GM23338 (cell line): Measurements from ENCODE around the gene ZNF358. TPM values are rescaled to one million over a fixed set of nuclear protein-coding genes. Genes with fewer than 3 reads are reported as not detected.

Experiments used
- ATAC-seq: fragments of 200-7000 bp; cut with Tn5 transposase; 3 replicates; pipeline ENCODE4 v1.9.1; 2020
- DNase-seq: peaks from one replicate; pipeline ENCODE4 v3.0.0-alpha.2; 2015; ENCODE audit warnings: low spot score
- H2AFZ ChIP-seq: fragments of 200-600 bp; sonication (generic); 2 replicates; pipeline ENCODE4 v1.8.0; 2016; ENCODE audit warnings: antibody characterized with exemption, mild to moderate bottlenecking, moderate library complexity
- H3F3A ChIP-seq: fragments of 200-600 bp; sonication (generic); replicated peaks from 2 replicates; pipeline ENCODE4 v1.8.0; 2017; ENCODE audit warnings: antibody characterized with exemption, mixed run types, low read depth
- H3K27ac ChIP-seq: fragments of 200-600 bp; sonication (generic); 2 replicates; pipeline ENCODE4 v1.6.1; 2016; ENCODE audit warnings: low read depth
- H3K27me3 ChIP-seq: fragments of 200-600 bp; sonication (generic); 2 replicates; pipeline ENCODE4 v1.8.0; 2016; ENCODE audit warnings: mild to moderate bottlenecking, mixed run types, moderate library complexity; ENCODE audit not compliant: insufficient read depth
- H3K36me3 ChIP-seq: fragments of 200-600 bp; sonication (generic); 2 replicates; pipeline ENCODE4 v1.8.0; 2016; ENCODE audit warnings: mild to moderate bottlenecking; ENCODE audit not compliant: insufficient read depth
- H3K4me1 ChIP-seq: fragments of 200-600 bp; sonication (generic); 2 replicates; pipeline ENCODE4 v1.8.0; 2016; ENCODE audit warnings: mild to moderate bottlenecking, moderate library complexity; ENCODE audit not compliant: insufficient read depth
- H3K4me2 ChIP-seq: fragments of 200-600 bp; sonication (generic); 2 replicates; pipeline ENCODE4 v1.7.1; 2017; ENCODE audit warnings: mixed run types
- H3K4me3 ChIP-seq: fragments of 200-600 bp; sonication (generic); 2 replicates; pipeline ENCODE4 v1.6.1; 2016; ENCODE audit warnings: mixed run types
- H3K79me2 ChIP-seq: fragments of 200-600 bp; sonication (generic); replicated peaks from 2 replicates; pipeline ENCODE4 v1.8.0; 2017; ENCODE audit warnings: mild to moderate bottlenecking; ENCODE audit not compliant: insufficient read depth
- H3K9me2 ChIP-seq: fragments of 200-600 bp; sonication (generic); 2 replicates; pipeline ENCODE4 v1.8.0; 2017; ENCODE audit not compliant: insufficient read depth
- H4K20me1 ChIP-seq: fragments of 200-600 bp; sonication (generic); replicated peaks from 2 replicates; pipeline ENCODE4 v1.8.0; 2017; ENCODE audit warnings: mild to moderate bottlenecking; ENCODE audit not compliant: insufficient read depth
- H3K27ac Mint-ChIP-seq: 2 replicates; pipeline ENCODE4 v1.8.0; 2020; ENCODE audit warnings: inconsistent platforms, mild to moderate bottlenecking, moderate library complexity, mixed read lengths
- H3K27me3 Mint-ChIP-seq: 3 replicates; pipeline ENCODE4 v1.8.0; 2022; ENCODE audit warnings: low read depth, mild to moderate bottlenecking, moderate library complexity, mixed read lengths, inconsistent platforms; ENCODE audit not compliant: insufficient read depth, poor library complexity
- H3K36me3 Mint-ChIP-seq: 3 replicates; pipeline ENCODE4 v1.8.0; 2021; ENCODE audit warnings: low read depth, mild to moderate bottlenecking, inconsistent platforms, moderate library complexity, mixed read lengths
- H3K4me1 Mint-ChIP-seq: 3 replicates; pipeline ENCODE4 v1.8.0; 2020; ENCODE audit warnings: mild to moderate bottlenecking, inconsistent platforms, mixed read lengths
- H3K4me3 Mint-ChIP-seq: 3 replicates; pipeline ENCODE4 v1.8.0; 2021; ENCODE audit warnings: moderate library complexity, mild to moderate bottlenecking, inconsistent platforms, mixed read lengths
- H3K9me3 Mint-ChIP-seq: 3 replicates; pipeline ENCODE4 v1.8.0; 2020; ENCODE audit warnings: moderate library complexity, mild to moderate bottlenecking, inconsistent platforms, mixed read lengths
- NANOG ChIP-seq: IDR thresholded peaks from 2 replicates; pipeline ENCODE4 v1.6.1; 2016; ENCODE audit warnings: antibody characterized with exemption, borderline replicate concordance
- POLR2AphosphoS5 ChIP-seq: IDR thresholded peaks from 2 replicates; pipeline ENCODE4 v1.6.1; 2016; ENCODE audit warnings: antibody characterized with exemption, low read depth
- ZNF331 ChIP-seq: fragments of 250-450 bp; sonication (Bioruptor Pico); IDR thresholded peaks from 2 replicates; pipeline ENCODE4 v1.5.0; 2020; ENCODE audit warnings: low read depth, mild to moderate bottlenecking, moderate library complexity
- long read RNA-seq: library from polyadenylated mRNA; unstranded; transcript quantifications from one replicate; pipeline ENCODE4 v2.0.0, GENCODE V29; 2020; ENCODE audit not compliant: unreplicated experiment
- polyA plus RNA-seq: library from polyadenylated mRNA; unstranded; fragments of >200 nt; fragmentation: Nextera tagmentation; extraction: Ambion mirVana; gene quantifications from 2 replicates; pipeline ENCODE4 v1.2.1, GENCODE V29; 2016
- total RNA-seq: library from RNA; depleted of rRNA; stranded (reverse); fragments of >200 nt; shearing (Covaris generic); gene quantifications from 2 replicates; pipeline ENCODE4 v1.2.3, GENCODE V29; 2014; rRNA removed
- TF ChIP-seq, protein P1 (sequence below): IDR thresholded peaks from 2 replicates; pipeline ENCODE4 v1.6.1; 2016; ENCODE audit warnings: antibody characterized with exemption
- TF ChIP-seq, protein P2 (sequence below), 2 experiments: fragments of 200-600 bp in 1 of 2; sonication (generic) in 1 of 2; conservative IDR thresholded peaks; 2 replicates each; pipeline versions ENCODE4 v1.5.1 to v1.6.1; 2016 to 2017; ENCODE audit warnings: antibody characterized with exemption in 2 of 2, low read depth in 2 of 2, mild to moderate bottlenecking in 2 of 2, moderate library complexity in 1 of 2

Gene ZNF358
- total RNA-seq (36.7 and 52.9 TPM in 2 replicates), polyA plus RNA-seq (23.8 and 28.2 TPM in 2 replicates)
- long read RNA-seq, partial matches to known transcripts: 0 of 6 reads
- long read RNA-seq, other reads (novel, unspliced or antisense): 5 of 6 reads

GRCh38 chr19:7515645-7516151, at the start of gene ZNF358:
ZNF358 (plus strand) TSS chr19:7516103; CDS start chr19:7519243, 3,140 bp downstream.
- peak within 1 kb of the TSS; percentile 97 for H3K4me2 ChIP-seq
- no peaks in the 10 kb centered on the region; the same call in 1 of the 2 replicates for H3K79me2 ChIP-seq
- no peaks in the 10 kb centered on the region for H3F3A ChIP-seq
- H3K4me3 ChIP-seq: peak within 1 kb of the TSS; percentile 83
- Mint-ChIP-seq H3K27ac (peak within 1 kb of the TSS; percentile 95), H3K27me3 (peaks cover 6% of the 10 kb centered on the region), H3K4me1 (peaks cover 13% of the 10 kb centered on the region), H3K4me3 (peak within 1 kb of the TSS; percentile 87), H3K9me3 (peaks cover 3% of the 10 kb centered on the region; the same call in 2 of the 3 replicates), H3K36me3 (peaks cover 9% of the 10 kb centered on the region; the same call in 2 of the 3 replicates)
- ATAC-seq (peak; percentile 95), DNase-seq (peak; percentile 93)
- peaks cover 13% of the 10 kb centered on the region for H3K4me1 ChIP-seq
- peak; percentile 55 for TF ChIP-seq POLR2AphosphoS5
- no peak for TF ChIP-seq ZNF331 (CRISPR knock-in tag)
- TF ChIP-seq, protein P1, sequence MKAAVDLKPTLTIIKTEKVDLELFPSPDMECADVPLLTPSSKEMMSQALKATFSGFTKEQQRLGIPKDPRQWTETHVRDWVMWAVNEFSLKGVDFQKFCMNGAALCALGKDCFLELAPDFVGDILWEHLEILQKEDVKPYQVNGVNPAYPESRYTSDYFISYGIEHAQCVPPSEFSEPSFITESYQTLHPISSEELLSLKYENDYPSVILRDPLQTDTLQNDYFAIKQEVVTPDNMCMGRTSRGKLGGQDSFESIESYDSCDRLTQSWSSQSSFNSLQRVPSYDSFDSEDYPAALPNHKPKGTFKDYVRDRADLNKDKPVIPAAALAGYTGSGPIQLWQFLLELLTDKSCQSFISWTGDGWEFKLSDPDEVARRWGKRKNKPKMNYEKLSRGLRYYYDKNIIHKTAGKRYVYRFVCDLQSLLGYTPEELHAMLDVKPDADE: 0 out of 2 replicates have a peak, but pooled peaks have one; percentile 21
- H2AFZ ChIP-seq: peak within 1 kb of the TSS; percentile 98
- no peaks in the 10 kb centered on the region for H4K20me1 ChIP-seq
- H3K36me3 ChIP-seq: no peaks in the 10 kb centered on the region
- no peaks in the 10 kb centered on the region for H3K27me3 ChIP-seq
- peak within 1 kb of the TSS; percentile 85; the same call in 1 of the 2 replicates for H3K27ac ChIP-seq
- no peaks in the 10 kb centered on the region for H3K9me2 ChIP-seq

DNA sequence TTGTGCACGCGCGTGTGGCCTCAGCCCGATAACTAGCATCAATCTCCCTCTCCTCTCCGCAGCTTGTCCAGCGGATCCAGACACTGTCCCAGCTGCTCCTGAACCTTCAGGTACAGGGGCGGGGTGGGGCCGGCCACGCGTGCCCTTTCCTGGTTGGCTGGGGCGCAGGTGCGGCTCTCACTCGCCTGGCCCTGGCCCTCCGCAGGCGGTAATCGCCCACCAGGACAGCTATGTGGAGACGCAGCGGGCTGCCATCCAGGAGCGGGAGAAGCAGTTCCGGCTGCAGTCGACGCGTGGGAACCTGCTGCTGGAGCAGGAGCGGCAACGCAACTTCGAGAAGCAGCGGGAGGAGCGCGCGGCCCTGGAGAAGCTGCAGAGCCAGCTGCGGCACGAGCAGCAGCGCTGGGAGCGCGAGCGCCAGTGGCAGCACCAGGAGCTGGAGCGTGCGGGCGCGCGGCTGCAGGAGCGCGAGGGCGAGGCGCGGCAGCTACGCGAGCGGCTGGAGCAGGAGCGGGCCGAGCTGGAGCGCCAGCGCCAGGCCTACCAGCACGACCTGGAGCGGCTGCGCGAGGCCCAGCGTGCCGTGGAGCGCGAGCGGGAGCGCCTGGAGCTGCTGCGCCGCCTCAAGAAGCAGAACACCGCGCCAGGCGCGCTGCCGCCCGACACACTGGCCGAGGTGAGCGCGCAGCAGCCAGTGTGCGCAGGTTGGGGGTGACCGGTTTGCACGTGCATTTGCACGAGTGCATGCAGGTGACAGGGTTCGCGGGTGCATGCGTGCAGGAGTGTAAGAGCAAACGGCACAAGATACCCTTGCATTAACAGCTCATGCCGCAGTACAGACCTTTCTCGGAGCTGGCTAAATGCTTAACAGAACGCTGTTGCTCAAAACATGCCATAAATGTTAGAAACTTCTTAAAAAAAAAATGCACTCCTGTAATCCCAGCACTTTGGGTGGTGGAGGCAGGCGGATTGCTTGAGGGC, 48.6 kb upstream of the ZNF358 start:
- Histone ChIP-seq H3K27ac (no peak overlapping the region), H3F3A (no peaks in the 10 kb centered on the region), H4K20me1 (no peaks in the 10 kb centered on the region), H2AFZ (no peak overlapping the region), H3K4me1 (no peaks in the 10 kb centered on the region), H3K36me3 (no peaks in the 10 kb centered on the region; the same call in 1 of the 2 replicates), H3K27me3 (no peaks in the 10 kb centered on the region), H3K9me2 (no peaks in the 10 kb centered on the region), H3K79me2 (no peaks in the 10 kb centered on the region), H3K4me2 (no peak overlapping the region), H3K4me3 (no peak overlapping the region)
- ATAC-seq: no peak
- Mint-ChIP-seq H3K4me3 (no peak overlapping the region), H3K4me1 (no peaks in the 10 kb centered on the region), H3K9me3 (no peaks in the 10 kb centered on the region), H3K27ac (no peak overlapping the region), H3K27me3 (peaks cover 8% of the 10 kb centered on the region), H3K36me3 (peaks cover 9% of the 10 kb centered on the region; the same call in 2 of the 3 replicates)
- no peak for TF ChIP-seq ZNF331 (CRISPR knock-in tag)
- DNase-seq: no peak

- Histone ChIP-seq H3K4me2 (no peak overlapping the region), H4K20me1 (no peaks in the 10 kb centered on the region), H3K36me3 (no peaks in the 10 kb centered on the region; the same call in 1 of the 2 replicates), H3K27me3 (no peaks in the 10 kb centered on the region), H3K4me3 (no peak overlapping the region), H3K9me2 (no peaks in the 10 kb centered on the region), H3K27ac (no peak overlapping the region), H3K79me2 (no peaks in the 10 kb centered on the region), H2AFZ (no peak overlapping the region), H3F3A (no peaks in the 10 kb centered on the region), H3K4me1 (no peaks in the 10 kb centered on the region)
- DNase-seq: no peak
- Mint-ChIP-seq H3K4me1 (no peaks in the 10 kb centered on the region), H3K27ac (no peak overlapping the region), H3K36me3 (peaks cover 5% of the 10 kb centered on the region; the same call in 1 of the 3 replicates), H3K4me3 (no peak overlapping the region), H3K9me3 (no peaks in the 10 kb centered on the region), H3K27me3 (peaks cover 5% of the 10 kb centered on the region)
- ATAC-seq: no peak
- TF ChIP-seq, protein P2, sequence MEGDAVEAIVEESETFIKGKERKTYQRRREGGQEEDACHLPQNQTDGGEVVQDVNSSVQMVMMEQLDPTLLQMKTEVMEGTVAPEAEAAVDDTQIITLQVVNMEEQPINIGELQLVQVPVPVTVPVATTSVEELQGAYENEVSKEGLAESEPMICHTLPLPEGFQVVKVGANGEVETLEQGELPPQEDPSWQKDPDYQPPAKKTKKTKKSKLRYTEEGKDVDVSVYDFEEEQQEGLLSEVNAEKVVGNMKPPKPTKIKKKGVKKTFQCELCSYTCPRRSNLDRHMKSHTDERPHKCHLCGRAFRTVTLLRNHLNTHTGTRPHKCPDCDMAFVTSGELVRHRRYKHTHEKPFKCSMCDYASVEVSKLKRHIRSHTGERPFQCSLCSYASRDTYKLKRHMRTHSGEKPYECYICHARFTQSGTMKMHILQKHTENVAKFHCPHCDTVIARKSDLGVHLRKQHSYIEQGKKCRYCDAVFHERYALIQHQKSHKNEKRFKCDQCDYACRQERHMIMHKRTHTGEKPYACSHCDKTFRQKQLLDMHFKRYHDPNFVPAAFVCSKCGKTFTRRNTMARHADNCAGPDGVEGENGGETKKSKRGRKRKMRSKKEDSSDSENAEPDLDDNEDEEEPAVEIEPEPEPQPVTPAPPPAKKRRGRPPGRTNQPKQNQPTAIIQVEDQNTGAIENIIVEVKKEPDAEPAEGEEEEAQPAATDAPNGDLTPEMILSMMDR (conservative IDR thresholded peaks at IDR 0.05; ENCODE audit: low read depth in 2 of 2): 0 out of 4 replicates have a peak, but pooled peaks of 1 of the 2 experiments have one; percentile 10
- no peak for TF ChIP-seq NANOG
Measured at GRCh38 chr19:7468840-7469239, 47.1 kb upstream of the ZNF358 start.
